ENCODE measurements around the gene ZNF878.
A peak's percentile ranks its signal among the peaks of the same experiment; 100 is the strongest.

Gene ZNF878

DNA sequence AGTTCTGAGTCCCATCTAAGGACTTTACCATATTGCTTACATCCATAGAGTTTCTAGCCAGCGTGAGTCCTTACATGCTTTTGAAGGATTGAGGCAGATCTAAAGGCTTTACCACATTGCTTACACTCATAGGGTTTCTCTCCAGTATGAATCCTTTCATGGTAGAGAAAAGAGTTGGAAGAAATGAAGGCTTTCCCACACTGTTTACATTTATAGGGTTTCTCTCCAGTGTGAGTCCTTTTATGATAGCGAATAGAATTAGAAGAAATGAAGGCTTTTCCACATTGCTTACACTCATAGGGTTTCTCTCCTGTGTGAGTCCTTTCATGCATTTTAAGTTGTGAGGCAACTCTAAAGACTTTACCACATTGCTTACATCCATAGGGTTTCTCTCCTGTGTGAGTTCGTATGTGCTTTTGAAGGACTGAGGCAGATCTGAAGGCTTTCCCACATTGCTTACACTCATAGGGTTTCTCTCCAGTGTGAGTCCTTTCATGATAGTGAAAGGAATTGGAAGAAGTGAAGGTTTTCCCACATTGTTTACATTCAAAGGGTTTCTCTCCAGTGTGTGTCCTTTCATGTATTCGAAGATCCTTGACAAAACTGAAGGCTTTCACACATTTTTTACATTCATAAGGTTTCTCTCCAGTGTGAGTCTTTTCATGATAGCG, 8.9 kb downstream of the ZNF878 start:
- Histone ChIP-seq H3K36me3 (no peaks in the 10 kb centered on the region; the same call in 1 of the 2 replicates), H3K4me1 (no peaks in the 10 kb centered on the region), H3K9me3 (peaks cover 3% of the 10 kb centered on the region)

DNA sequence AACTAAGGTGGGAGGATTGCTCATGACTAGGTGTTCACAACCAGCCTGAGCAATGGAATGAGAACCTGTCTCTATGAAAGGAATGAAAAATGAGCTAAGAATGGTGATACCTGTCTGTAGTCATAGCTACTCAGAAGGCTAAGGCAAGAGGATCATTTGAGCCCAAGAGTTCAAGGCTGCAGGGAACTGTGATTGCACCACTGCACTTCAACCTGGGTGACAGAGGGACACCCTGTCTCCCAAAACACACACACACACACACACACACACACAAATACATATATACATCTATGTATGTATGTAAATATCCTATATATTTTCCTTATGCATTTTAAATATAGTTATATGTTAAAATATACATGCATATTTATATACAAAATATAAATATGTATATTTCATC, 9.9 kb downstream of the ZNF878 start:
- no peak for DNase-seq
- Histone ChIP-seq H3K36me3 (no peaks in the 10 kb centered on the region; the same call in 1 of the 2 replicates), H3K4me1 (no peaks in the 10 kb centered on the region), H3K4me3 (ENCODE audit: low read depth, low read length) (no peak overlapping the region), H3K27me3 (no peaks in the 10 kb centered on the region), H3K9me3 (peaks cover 3% of the 10 kb centered on the region)
- TF ChIP-seq, protein P1, sequence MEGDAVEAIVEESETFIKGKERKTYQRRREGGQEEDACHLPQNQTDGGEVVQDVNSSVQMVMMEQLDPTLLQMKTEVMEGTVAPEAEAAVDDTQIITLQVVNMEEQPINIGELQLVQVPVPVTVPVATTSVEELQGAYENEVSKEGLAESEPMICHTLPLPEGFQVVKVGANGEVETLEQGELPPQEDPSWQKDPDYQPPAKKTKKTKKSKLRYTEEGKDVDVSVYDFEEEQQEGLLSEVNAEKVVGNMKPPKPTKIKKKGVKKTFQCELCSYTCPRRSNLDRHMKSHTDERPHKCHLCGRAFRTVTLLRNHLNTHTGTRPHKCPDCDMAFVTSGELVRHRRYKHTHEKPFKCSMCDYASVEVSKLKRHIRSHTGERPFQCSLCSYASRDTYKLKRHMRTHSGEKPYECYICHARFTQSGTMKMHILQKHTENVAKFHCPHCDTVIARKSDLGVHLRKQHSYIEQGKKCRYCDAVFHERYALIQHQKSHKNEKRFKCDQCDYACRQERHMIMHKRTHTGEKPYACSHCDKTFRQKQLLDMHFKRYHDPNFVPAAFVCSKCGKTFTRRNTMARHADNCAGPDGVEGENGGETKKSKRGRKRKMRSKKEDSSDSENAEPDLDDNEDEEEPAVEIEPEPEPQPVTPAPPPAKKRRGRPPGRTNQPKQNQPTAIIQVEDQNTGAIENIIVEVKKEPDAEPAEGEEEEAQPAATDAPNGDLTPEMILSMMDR (IDR thresholded peaks at IDR 0.05; ENCODE audit: low read depth, low read length), result no peak

More for the DNA sequence above, 8.9 kb downstream of the ZNF878 start:
- Histone ChIP-seq H3K27me3 (no peaks in the 10 kb centered on the region), H3K4me3 (ENCODE audit: low read depth, low read length) (no peak overlapping the region)
- TF ChIP-seq, protein P1 (IDR thresholded peaks at IDR 0.05; ENCODE audit: low read depth, low read length), result no peak
- no peak for DNase-seq

DNA sequence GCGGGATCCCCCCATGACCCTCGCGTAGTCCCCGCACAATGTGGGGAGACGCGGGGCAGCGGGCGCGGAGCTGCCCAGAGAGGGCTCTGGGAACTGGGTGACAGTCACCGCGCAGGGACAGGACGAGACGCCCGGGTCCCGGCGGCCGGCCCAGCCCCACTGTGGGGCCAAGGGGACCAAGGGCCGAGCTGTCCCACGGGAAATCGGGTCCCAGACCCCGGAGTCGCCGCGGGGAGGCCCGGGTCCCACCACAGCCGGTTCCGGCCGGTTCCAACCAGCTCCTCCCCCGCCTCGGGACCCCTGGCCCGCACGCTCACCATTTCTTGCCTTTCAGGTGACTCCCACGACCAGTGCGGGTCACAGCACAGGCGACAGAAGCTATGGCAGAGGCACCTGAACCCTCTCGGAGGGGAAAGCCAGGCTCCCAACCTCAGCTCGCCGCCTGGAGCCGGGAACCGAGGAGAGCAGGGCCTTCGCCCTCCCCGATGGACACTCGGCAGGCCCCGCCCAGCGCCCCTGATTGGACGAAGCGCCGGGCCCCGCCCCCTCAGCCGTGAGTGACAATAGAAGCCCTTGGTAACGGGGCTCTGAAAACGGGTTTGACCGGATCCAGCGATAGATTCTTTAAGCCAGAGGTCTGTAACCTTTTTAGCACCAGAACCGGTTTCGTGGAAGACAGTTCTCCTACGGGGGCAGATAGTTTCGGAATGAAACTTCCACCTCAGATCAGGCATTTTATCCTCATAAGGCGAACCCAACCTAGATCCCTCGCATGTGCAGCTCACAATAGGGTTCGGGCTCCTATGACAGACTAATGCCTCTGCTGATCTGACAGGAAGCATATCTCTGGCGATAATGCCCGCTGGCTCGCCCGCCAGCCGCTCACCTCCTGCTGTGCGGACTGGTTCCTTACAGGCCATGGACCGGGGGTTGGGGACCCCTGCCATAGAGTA, 17.3 kb downstream of the ZNF878 start, which contains the start of gene ZNF433:
ZNF433 (minus strand) TSS at position 460 of the 953 bp plus-strand sequence; CDS start at position 320, 140 bp downstream.
- H3K9me3 ChIP-seq, result no peaks in the 10 kb centered on the region
- peak; percentile 97 for DNase-seq
- H3K4me3 ChIP-seq (ENCODE audit: low read depth, low read length), result peak within 1 kb of the TSS; percentile 64
- H3K4me1 ChIP-seq, result no peaks in the 10 kb centered on the region
- no peaks in the 10 kb centered on the region for H3K27me3 ChIP-seq
- TF ChIP-seq, protein P1 (IDR thresholded peaks at IDR 0.05; ENCODE audit: low read depth, low read length), result no peak
- no peaks in the 10 kb centered on the region for H3K36me3 ChIP-seq

DNA sequence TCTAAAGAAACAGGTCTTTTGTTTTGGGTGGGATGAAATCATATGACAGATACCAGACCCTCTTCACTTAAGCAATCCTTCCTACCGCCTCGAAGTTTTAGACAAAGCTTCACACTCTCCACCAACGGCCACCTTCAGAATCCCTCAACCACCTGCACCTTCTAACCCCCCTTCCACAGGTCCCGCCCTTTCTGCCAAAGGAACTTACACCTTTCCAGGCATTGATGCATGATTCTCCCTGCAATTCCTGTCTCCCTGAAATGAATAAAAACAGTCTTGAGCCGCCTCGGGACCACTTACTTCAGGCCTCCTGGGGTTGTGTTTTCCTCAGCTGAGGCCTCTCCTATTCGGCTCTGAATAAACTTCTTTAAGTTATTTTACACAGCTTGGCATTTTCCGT, 18.1 kb downstream of the ZNF878 start:
- no peaks in the 10 kb centered on the region for H3K9me3 ChIP-seq
- H3K4me3 ChIP-seq (ENCODE audit: low read depth, low read length), result peak overlapping the region; percentile 64
- H3K4me1 ChIP-seq, result no peaks in the 10 kb centered on the region
- TF ChIP-seq, protein P1 (IDR thresholded peaks at IDR 0.05; ENCODE audit: low read depth, low read length), result no peak
- H3K27me3 ChIP-seq, result no peaks in the 10 kb centered on the region
- no peak for DNase-seq
- no peaks in the 10 kb centered on the region for H3K36me3 ChIP-seq

DNA sequence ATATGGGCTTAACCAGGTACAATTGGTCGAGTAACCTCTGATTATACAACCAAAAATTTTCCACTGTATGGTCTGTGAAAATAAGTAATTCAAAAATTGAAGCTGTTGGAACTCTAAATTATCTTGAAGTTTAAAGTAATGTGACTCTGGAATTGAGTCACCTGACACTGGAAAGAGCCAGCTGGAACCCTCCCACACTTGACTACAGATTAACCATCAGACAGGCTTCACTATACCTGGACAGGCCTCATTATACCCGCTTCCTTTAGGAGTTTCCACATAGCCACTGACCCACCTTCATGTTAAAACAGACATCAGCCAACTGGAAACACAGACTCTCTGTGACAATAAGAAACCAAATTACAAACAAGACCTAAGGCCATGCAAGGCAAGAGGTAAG, 18.6 kb downstream of the ZNF878 start:
- Histone ChIP-seq H3K4me1 (no peaks in the 10 kb centered on the region), H3K36me3 (no peaks in the 10 kb centered on the region), H3K9me3 (no peaks in the 10 kb centered on the region), H3K27me3 (no peaks in the 10 kb centered on the region), H3K4me3 (ENCODE audit: low read depth, low read length) (no peak overlapping the region; the same call in 1 of the 2 replicates)
- no peak for DNase-seq
- TF ChIP-seq, protein P1 (IDR thresholded peaks at IDR 0.05; ENCODE audit: low read depth, low read length), result no peak
